Upper lobe of left lung (tissue), 6 donors: ENCODE measurements around the gene DOK7. TPM values are rescaled to one million over a fixed set of nuclear protein-coding genes. Genes with fewer than 3 reads are reported as not detected.

ENCODE experiments used
- ATAC-seq, 2 donors: fragments of 200-7000 bp; cut with Tn5 transposase; one replicate each; pipeline ENCODE4 v1.9.1; 2022; ENCODE audit warnings: mild to moderate bottlenecking in 2 of 2, moderate library complexity in 2 of 2; ENCODE audit not compliant: low FRiP score in 2 of 2
- DNase-seq, 2 donors: peaks; one replicate each; pipeline ENCODE4 v3.0.0-alpha.2; 2019 to 2020
- H3K27ac ChIP-seq, 4 donors: fragments of 200-600 bp; sonication (generic); one replicate each; pipeline ENCODE4 v1.5.1; 2016 to 2019
- H3K27me3 ChIP-seq, 4 donors: fragments of 200-600 bp; sonication (generic); one replicate each; pipeline ENCODE4 v1.5.1; 2017 to 2019
- H3K36me3 ChIP-seq, 4 donors: fragments of 200-600 bp; sonication (generic); one replicate each; pipeline ENCODE4 v1.5.1; 2016 to 2019
- H3K4me1 ChIP-seq, 4 donors: fragments of 200-600 bp; sonication (generic); one replicate each; pipeline ENCODE4 v1.5.1; 2018 to 2019
- H3K4me3 ChIP-seq, 4 donors: fragments of 200-600 bp; sonication (generic); one replicate each; pipeline ENCODE4 v1.5.1; 2017 to 2019; ENCODE audit warnings: mild to moderate bottlenecking in 2 of 4, moderate library complexity in 1 of 4
- H3K9me3 ChIP-seq, 4 donors: fragments of 200-600 bp; sonication (generic); one replicate each; pipeline ENCODE4 v1.5.1; 2018 to 2019
- CTCF ChIP-seq, 6 experiments: fragments of 450-650 bp in 4 of 6; fragments of 200-600 bp in 2 of 6; sonication (generic) in 2 of 6; IDR thresholded peaks; one replicate each; pipeline ENCODE4 v1.5.1; 2016 to 2019; ENCODE audit warnings: antibody characterized with exemption in 6 of 6
- EP300 ChIP-seq, 4 donors: sonication (generic); formaldehyde crosslinking; IDR thresholded peaks; one replicate each; pipeline ENCODE4 v1.5.1; 2017; ENCODE audit warnings: antibody characterized with exemption in 4 of 4, control low read depth in 2 of 4
- POLR2A ChIP-seq, 4 donors: fragments of 450-650 bp; IDR thresholded peaks; one replicate each; pipeline ENCODE4 v1.5.1; 2016 to 2017; ENCODE audit warnings: antibody characterized with exemption in 4 of 4, mild to moderate bottlenecking in 2 of 4
- POLR2AphosphoS5 ChIP-seq, 2 donors: sonication (generic); formaldehyde crosslinking; IDR thresholded peaks; one replicate each; pipeline ENCODE4 v1.5.1; 2017; ENCODE audit warnings: antibody characterized with exemption in 2 of 2
- WGBS, 2 donors: methylation state at CpG; one replicate each; pipeline ENCODE4 v1.1.5; 2017 to 2018; 5-methylcytosine and 5-hydroxymethylcytosine counted together
- total RNA-seq, 6 donors: library from RNA; depleted of rRNA in 4 of 6; stranded (reverse); fragments of >200 nt in 4 of 6; gene quantifications; one replicate each; pipeline versions ENCODE4 v1.1.0 to v1.2.1, GENCODE V29; 2016 to 2021
- donor health status: DM: no; HTN: no; CAD: no; lungs with moderate emphysema.
- donor health status: DM: no; HTN: yes; CAD: no; lungs with severe emphysema.

The DOK7 gene
- total RNA-seq, 6 donors from 2014 or later: 2.1 to 16.0 (median 4.0) TPM

DNA sequence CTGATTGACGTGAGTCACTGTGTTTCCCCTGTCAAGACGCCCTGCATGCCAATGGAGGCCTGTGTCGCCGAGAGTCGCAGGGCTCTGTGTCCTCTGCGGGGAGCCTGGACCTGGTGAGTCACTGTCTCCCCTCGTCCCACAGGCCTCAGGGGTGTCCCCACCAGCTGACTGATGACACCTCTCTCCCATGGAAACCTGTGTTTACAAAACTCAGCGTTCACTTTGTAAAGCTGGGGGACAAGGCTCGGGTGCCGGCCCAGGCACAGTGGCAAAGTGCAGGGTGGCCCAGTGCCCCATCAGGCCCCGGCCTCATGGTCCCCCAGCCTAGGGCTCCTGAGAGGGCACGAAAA is 42.5 kb upstream of the DOK7 start:
- DNase-seq (peak in 1 of 2 donors; percentile 60), ATAC-seq (no peak)
- peaks cover 6 to 91% (median 62%) of the 10 kb centered on the region in 4 donors for H3K36me3 ChIP-seq
- 80 to 88% methylated on average over 6 to 12 of the region's 12 CpGs for WGBS, 2 donors
- no peaks in the 10 kb centered on the region for H3K9me3 ChIP-seq
- no peak overlapping the region for H3K27ac ChIP-seq
- TF ChIP-seq POLR2A (IDR thresholded peaks at IDR 0.05): no peak
- no peak for TF ChIP-seq CTCF (IDR thresholded peaks at IDR 0.05)
- TF ChIP-seq POLR2AphosphoS5 (IDR thresholded peaks at IDR 0.05): no peak
- TF ChIP-seq EP300 (IDR thresholded peaks at IDR 0.05): no peak
- no peaks in the 10 kb centered on the region for H3K27me3 ChIP-seq
- no peak overlapping the region for H3K4me3 ChIP-seq
- no peaks in the 10 kb centered on the region for H3K4me1 ChIP-seq

DNA sequence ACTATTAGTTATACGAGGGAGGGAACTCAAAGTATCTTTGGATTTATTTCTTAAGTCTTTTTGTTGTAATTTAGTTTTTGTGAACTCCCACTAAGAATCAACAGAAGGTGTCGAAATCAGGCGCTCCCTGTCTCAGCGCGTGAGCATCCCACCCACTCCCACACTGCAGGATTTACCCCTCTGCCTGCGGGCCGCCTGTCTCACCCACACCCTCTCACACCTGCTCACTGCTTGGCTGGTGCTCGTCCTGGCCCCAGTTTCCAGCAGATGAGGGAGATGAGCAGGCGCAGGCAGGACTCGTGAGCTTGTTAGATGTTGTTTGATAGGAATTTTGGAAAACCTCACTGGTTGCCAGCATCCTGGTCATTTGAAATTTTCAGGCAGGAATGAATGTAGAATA is 42.1 kb upstream of the DOK7 start:
- H3K4me1 ChIP-seq: no peaks in the 10 kb centered on the region
- DNase-seq (no peak), ATAC-seq (no peak)
- no peak overlapping the region for H3K4me3 ChIP-seq
- peaks cover 5 to 87% (median 60%) of the 10 kb centered on the region in 4 donors for H3K36me3 ChIP-seq
- no peaks in the 10 kb centered on the region for H3K9me3 ChIP-seq
- 92 to 94% methylated on average over 10 of the region's 10 CpGs for WGBS, 2 donors
- no peak overlapping the region for H3K27ac ChIP-seq
- TF ChIP-seq EP300 (IDR thresholded peaks at IDR 0.05): no peak
- no peak for TF ChIP-seq POLR2AphosphoS5 (IDR thresholded peaks at IDR 0.05)
- TF ChIP-seq POLR2A (IDR thresholded peaks at IDR 0.05): no peak
- TF ChIP-seq CTCF (IDR thresholded peaks at IDR 0.05): no peak
- H3K27me3 ChIP-seq: no peaks in the 10 kb centered on the region

DNA sequence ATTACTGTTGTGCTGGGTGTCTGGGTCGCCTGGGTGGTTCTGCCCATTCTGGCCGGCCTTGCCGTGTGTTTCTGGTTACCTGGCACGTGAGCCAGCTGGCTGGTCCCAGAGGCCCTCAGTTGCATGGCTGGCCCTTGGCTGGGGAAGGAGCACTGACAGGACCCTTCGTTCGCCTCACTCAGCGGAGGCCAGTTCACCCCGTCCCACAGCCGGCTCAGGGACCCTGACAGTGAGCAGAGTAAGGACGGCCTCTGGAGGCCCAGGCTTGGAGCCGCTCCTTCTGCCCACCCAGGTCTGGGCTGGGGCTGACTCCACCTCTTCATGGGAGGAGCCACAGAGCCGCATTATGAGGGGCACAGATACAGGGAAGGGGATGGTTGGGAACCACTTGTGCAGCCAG is 41.6 kb upstream of the DOK7 start:
- Histone ChIP-seq H3K9me3 (no peaks in the 10 kb centered on the region), H3K27ac (no peak overlapping the region), H3K27me3 (no peaks in the 10 kb centered on the region), H3K36me3 (peaks cover under 1 to 84% (median 56%) of the 10 kb centered on the region in 4 donors), H3K4me1 (no peaks in the 10 kb centered on the region), H3K4me3 (no peak overlapping the region)
- TF ChIP-seq POLR2A (IDR thresholded peaks at IDR 0.05) (no peak), EP300 (IDR thresholded peaks at IDR 0.05) (no peak)
- 85% methylated on average over 9 of the region's 12 CpGs; no CpG with 5 or more reads in 1 of the 2 donors for WGBS, 2 donors
- ATAC-seq: no peak
- DNase-seq: peak in 1 of 2 donors; percentile 53

DNA sequence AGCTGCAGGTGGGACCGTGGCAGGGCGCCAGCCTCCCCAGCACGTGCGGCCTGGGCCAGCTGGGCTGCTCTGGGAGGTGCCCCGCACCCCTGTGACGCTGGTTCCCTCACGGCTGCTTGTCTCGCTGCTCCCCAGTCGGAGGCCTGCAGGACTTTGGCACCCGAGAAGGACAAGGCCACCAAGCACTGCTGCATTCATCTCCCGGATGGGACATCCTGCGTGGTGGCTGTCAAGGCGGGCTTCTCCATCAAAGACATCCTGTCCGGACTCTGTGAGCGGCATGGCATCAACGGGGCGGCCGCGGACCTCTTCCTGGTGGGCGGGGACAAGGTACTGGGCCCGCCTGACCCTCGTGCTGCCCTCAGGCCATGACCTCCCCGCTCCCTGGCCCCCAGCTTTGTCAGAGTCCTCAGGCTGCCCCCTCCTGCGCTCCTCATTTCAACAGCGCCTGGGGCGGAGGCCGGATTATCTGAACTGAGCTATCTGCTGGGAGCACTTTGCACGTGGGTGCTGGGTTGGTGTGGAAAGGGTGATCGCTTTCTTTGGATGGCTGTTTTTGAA is 40.8 kb upstream of the DOK7 start:
- peak in 1 of 2 donors; percentile 79 for DNase-seq
- no peak overlapping the region for H3K4me3 ChIP-seq
- WGBS, 2 donors: 89 to 92% methylated on average over 18 to 29 of the region's 29 CpGs
- TF ChIP-seq CTCF (IDR thresholded peaks at IDR 0.05) (no peak), POLR2A (IDR thresholded peaks at IDR 0.05) (no peak), EP300 (IDR thresholded peaks at IDR 0.05) (no peak), POLR2AphosphoS5 (IDR thresholded peaks at IDR 0.05) (no peak)
- peaks cover 0 to 82% (median 52%) of the 10 kb centered on the region in 4 donors for H3K36me3 ChIP-seq
- no peaks in the 10 kb centered on the region for H3K27me3 ChIP-seq
- no peaks in the 10 kb centered on the region for H3K9me3 ChIP-seq
- no peaks in the 10 kb centered on the region for H3K4me1 ChIP-seq
- H3K27ac ChIP-seq: no peak overlapping the region
- no peak for ATAC-seq

- WGBS, 2 donors: 92 to 93% methylated on average over 6 to 19 of the region's 19 CpGs
- peaks cover 0 to 78% (median 49%) of the 10 kb centered on the region in 4 donors for H3K36me3 ChIP-seq
- peak in 1 of 2 donors; percentile 19 for ATAC-seq
- H3K4me3 ChIP-seq: no peak overlapping the region
- DNase-seq: peak in 1 of 2 donors; percentile 52
- H3K4me1 ChIP-seq: no peaks in the 10 kb centered on the region
- TF ChIP-seq EP300 (IDR thresholded peaks at IDR 0.05) (no peak), POLR2AphosphoS5 (IDR thresholded peaks at IDR 0.05) (no peak), POLR2A (IDR thresholded peaks at IDR 0.05) (no peak), CTCF (IDR thresholded peaks at IDR 0.05) (no peak)
- no peaks in the 10 kb centered on the region for H3K27me3 ChIP-seq
- no peaks in the 10 kb centered on the region for H3K9me3 ChIP-seq
- no peak overlapping the region for H3K27ac ChIP-seq
These were observed 40.3 kb upstream of the DOK7 start for GRCh38 chr4:3422808-3423297.
